GM18519 (cell line): ENCODE data around the gene ACOX3.
"Not testable (repeated sequence)": the region's sequence is repeated elsewhere in the genome, so short reads cannot be mapped to it uniquely, and the experiment has no call there.

ENCODE experiments used
- ATAC-seq: cut with Tn5 transposase; IDR thresholded peaks from one replicate; pipeline ENCODE4 v1.9.1; 2021; ENCODE audit warnings: mild to moderate bottlenecking, moderate library complexity; ENCODE audit not compliant: unreplicated experiment, low FRiP score

Gene ACOX3

GRCh38 chr4:8343967-8344331 is 96.6 kb downstream of the ACOX3 start:
- no peak for ATAC-seq

GRCh38 chr4:8343262-8343966 is 97.1 kb downstream of the ACOX3 start:
- ATAC-seq, result no peak

- no peak for ATAC-seq
Measured at GRCh38 chr4:8342651-8343261, 97.8 kb downstream of the ACOX3 start.

- ATAC-seq, result no peak
Measured at GRCh38 chr4:8341691-8342090, 98.8 kb downstream of the ACOX3 start.

GRCh38 chr4:8341281-8341680 is 99.2 kb downstream of the ACOX3 start:
- not testable (repeated sequence) for ATAC-seq

GRCh38 chr4:8340781-8341241 is 99.7 kb downstream of the ACOX3 start:
- ATAC-seq, result no peak

- no peak for ATAC-seq
Measured at GRCh38 chr4:8338351-8338961, 102.1 kb downstream of the ACOX3 start.

GRCh38 chr4:8336412-8337075 is 104.0 kb downstream of the ACOX3 start:
- no peak for ATAC-seq

- ATAC-seq, result no peak
Measured at GRCh38 chr4:8335848-8336247, 104.7 kb downstream of the ACOX3 start.

- ATAC-seq, result no peak
Measured at GRCh38 chr4:8334786-8335460, 105.6 kb downstream of the ACOX3 start.

GRCh38 chr4:8333726-8334460 is 106.6 kb downstream of the ACOX3 start:
- ATAC-seq, result no peak

- no peak for ATAC-seq
Measured at GRCh38 chr4:8332891-8333331, 107.6 kb downstream of the ACOX3 start.

- no peak for ATAC-seq
Measured at GRCh38 chr4:8332038-8332857, 108.3 kb downstream of the ACOX3 start.

- no peak for ATAC-seq
Measured at GRCh38 chr4:8331575-8331955, 109.0 kb downstream of the ACOX3 start.

GRCh38 chr4:8330821-8331574 is 109.5 kb downstream of the ACOX3 start:
- no peak for ATAC-seq

- no peak for ATAC-seq
Measured at GRCh38 chr4:8329859-8330761, 110.4 kb downstream of the ACOX3 start.

GRCh38 chr4:8329560-8329858 is 111.0 kb downstream of the ACOX3 start:
- ATAC-seq, result no peak
